Kidney (tissue), 14 donors: Measurements from ENCODE around the gene NGFR. TPM values are rescaled to one million over a fixed set of nuclear protein-coding genes. Genes with fewer than 3 reads are reported as not detected.
"Not testable (repeated sequence)": the region's sequence is repeated elsewhere in the genome, so short reads cannot be mapped to it uniquely, and the experiment has no call there.

ENCODE experiments used
- DNase-seq, 5 donors: peaks; one replicate each; pipeline ENCODE4 v3.0.0-alpha.2; 2013 to 2020
- FAIRE-seq: peaks from 2 replicates; lab custom pipeline; 2012; peaks lifted over from hg19 to GRCh38; lab: Jason Lieb, UNC
- H3K27ac ChIP-seq, 2 donors: one replicate each; pipeline ENCODE4 v1.7.0; 2013; ENCODE audit warnings: low read depth in 2 of 2, low read length in 2 of 2, inconsistent platforms in 1 of 2
- H3K27me3 ChIP-seq: one replicate; pipeline ENCODE4 v1.7.1; 2013; ENCODE audit warnings: low read length, inconsistent platforms; ENCODE audit not compliant: control insufficient read depth, insufficient read depth
- H3K36me3 ChIP-seq, 3 donors: one replicate each; pipeline versions ENCODE4 v1.7.0 to v1.7.1; 2013; ENCODE audit warnings: low read length in 3 of 3, control low read depth in 1 of 3, inconsistent platforms in 1 of 3; ENCODE audit not compliant: insufficient read depth in 3 of 3, control insufficient read depth in 2 of 3
- H3K4me1 ChIP-seq, 3 donors: one replicate each; pipeline versions ENCODE4 v1.7.0 to v1.7.1; 2013; ENCODE audit warnings: low read length in 3 of 3, inconsistent platforms in 1 of 3, low read depth in 1 of 3; ENCODE audit not compliant: control insufficient read depth in 2 of 3, insufficient read depth in 2 of 3
- H3K4me3 ChIP-seq, 3 donors: one replicate each; pipeline versions ENCODE4 v1.7.0 to v1.8.1; 2013; ENCODE audit warnings: low read length in 3 of 3, control low read depth in 1 of 3, inconsistent platforms in 1 of 3
- H3K9ac ChIP-seq, 3 donors: one replicate each; pipeline versions ENCODE4 v1.7.0 to v1.7.1; 2013; ENCODE audit warnings: low read length in 3 of 3, control low read depth in 1 of 3, inconsistent platforms in 1 of 3
- H3K9me3 ChIP-seq, 3 donors: one replicate each; pipeline versions ENCODE4 v1.7.0 to v1.7.1; 2013; ENCODE audit warnings: low read length in 3 of 3, control low read depth in 1 of 3, inconsistent platforms in 1 of 3; ENCODE audit not compliant: control insufficient read depth in 2 of 3, insufficient read depth in 1 of 3
- CTCF ChIP-seq: IDR thresholded peaks from 3 replicates; pipeline ENCODE4 v1.5.1; 2012; ENCODE audit warnings: mild to moderate bottlenecking, moderate library complexity, borderline replicate concordance; ENCODE audit not compliant: insufficient read depth; ENCODE audit errors: extremely low read depth
- intact Hi-C: fragments of 100-400 bp; cut with DNase I; formaldehyde crosslinking; loops from one replicate; pipeline ENCODE4 v1.11.1; 2022
- polyA plus RNA-seq: library from polyadenylated mRNA; stranded (reverse); fragments of 350-450 nt; fragmentation: Illumina TruSeq; extraction: RNeasy Lipid Tissue Mini Kit (QIAGEN cat#74804); gene quantifications from one replicate; pipeline ENCODE4 v1.2.3, GENCODE V29; 2014; ENCODE audit warnings: low read depth, low replicate concordance; ENCODE audit not compliant: insufficient read depth
- total RNA-seq: library from RNA; stranded (reverse); fragmentation: NEBNext Ultra II Directional; extraction: Animal tissue kit (Norgen Biotek cat#: 25700); gene quantifications from one replicate; pipeline ENCODE4 v1.2.1, GENCODE V29; 2021
- donor health status: control.
- donor health status: control.
- donor health status: control.
- donor health status: control.
- donor health status: control.
- donor health status: DM: yes; HTN: yes; CAD: no.
- donor health status: Normal renal cell carcinoma (clear cell type).

Gene NGFR
- total and polyA plus RNA-seq, 2 donors from 2014 or later: 9.4 to 13.2 TPM

- no peaks in the 10 kb centered on the region for H3K36me3 ChIP-seq
- no peak for TF ChIP-seq CTCF
- intact Hi-C loops: loop anchor here (10.0 kb wide), 2 partner anchors 55 to 115 kb away; partner anchors contain the start of gene NGFR
- no peak overlapping the region for H3K4me3 ChIP-seq
- no peaks in the 10 kb centered on the region for H3K27me3 ChIP-seq
- no peak overlapping the region for H3K9ac ChIP-seq
- H3K27ac ChIP-seq: no peak overlapping the region
- DNase-seq (peak in 1 of 5 donors; percentile 59), FAIRE-seq (no peak)
- H3K9me3 ChIP-seq: no peaks in the 10 kb centered on the region
- H3K4me1 ChIP-seq: peaks cover 0 to 2% (median 0%) of the 10 kb centered on the region in 3 donors
These were observed 54.9 kb downstream of the NGFR start for GRCh38 chr17:49549691-49550678.

GRCh38 chr17:49550764-49551163 lies 55.7 kb downstream of the NGFR start:
- FAIRE-seq, H3K4me1 ChIP-seq, H3K27ac ChIP-seq, DNase-seq, H3K4me3 ChIP-seq, H3K27me3 ChIP-seq, H3K9me3 ChIP-seq, H3K9ac ChIP-seq, H3K36me3 ChIP-seq: not testable (repeated sequence)
- intact Hi-C loops: loop anchor here (10.0 kb wide), 2 partner anchors 56 to 116 kb away; partner anchors contain the start of gene NGFR

GRCh38 chr17:49551221-49552069 lies 56.4 kb downstream of the NGFR start:
- TF ChIP-seq CTCF: no peak
- Histone ChIP-seq H3K27me3 (no peaks in the 10 kb centered on the region), H3K27ac (no peak overlapping the region), H3K4me1 (peaks cover 0 to 6% (median 0%) of the 10 kb centered on the region in 3 donors), H3K9me3 (no peaks in the 10 kb centered on the region), H3K4me3 (no peak overlapping the region), H3K36me3 (no peaks in the 10 kb centered on the region), H3K9ac (no peak overlapping the region)
- DNase-seq (no peak), FAIRE-seq (no peak)
- intact Hi-C loops: loop anchor here (10.0 kb wide), 2 partner anchors 57 to 117 kb away; partner anchors contain the start of gene NGFR
